Esophagus squamous epithelium (tissue), 4 donors: Measurements from ENCODE around the gene ARL4A.

ENCODE experiments used
- POLR2A ChIP-seq, 4 donors: fragments of 450-650 bp; IDR thresholded peaks; one replicate each; pipeline ENCODE4 v1.6.1; 2017; ENCODE audit warnings: antibody characterized with exemption in 4 of 4, mild to moderate bottlenecking in 4 of 4, moderate library complexity in 3 of 4
- TF ChIP-seq, protein P1 (sequence below), 6 experiments: fragments of 450-650 bp in 4 of 6; fragments of 200-600 bp in 2 of 6; sonication (generic) in 2 of 6; IDR thresholded peaks; one replicate each; pipeline ENCODE4 v1.5.1; 2016 to 2019; ENCODE audit warnings: antibody characterized with exemption in 6 of 6, mild to moderate bottlenecking in 4 of 6, moderate library complexity in 4 of 6

DNA sequence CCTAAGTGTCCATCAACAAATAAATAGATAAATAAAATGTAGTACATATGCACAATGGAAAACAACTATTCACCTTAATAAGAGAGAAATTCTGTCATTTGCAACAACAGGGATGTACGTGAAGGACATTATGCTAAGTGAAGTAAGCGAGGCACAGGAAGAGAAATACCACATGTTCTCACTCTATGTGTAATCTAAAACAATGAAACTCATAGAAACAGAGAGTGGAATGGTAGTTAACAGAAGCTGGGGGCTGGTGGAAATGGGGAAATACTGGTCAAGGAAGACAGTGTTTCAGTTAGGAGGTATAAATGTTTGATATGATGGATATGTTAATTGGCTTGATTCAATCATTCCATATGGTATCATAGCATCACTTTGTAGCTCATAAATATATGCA is 43.1 kb downstream of the ARL4A start:
- TF ChIP-seq, protein P1, sequence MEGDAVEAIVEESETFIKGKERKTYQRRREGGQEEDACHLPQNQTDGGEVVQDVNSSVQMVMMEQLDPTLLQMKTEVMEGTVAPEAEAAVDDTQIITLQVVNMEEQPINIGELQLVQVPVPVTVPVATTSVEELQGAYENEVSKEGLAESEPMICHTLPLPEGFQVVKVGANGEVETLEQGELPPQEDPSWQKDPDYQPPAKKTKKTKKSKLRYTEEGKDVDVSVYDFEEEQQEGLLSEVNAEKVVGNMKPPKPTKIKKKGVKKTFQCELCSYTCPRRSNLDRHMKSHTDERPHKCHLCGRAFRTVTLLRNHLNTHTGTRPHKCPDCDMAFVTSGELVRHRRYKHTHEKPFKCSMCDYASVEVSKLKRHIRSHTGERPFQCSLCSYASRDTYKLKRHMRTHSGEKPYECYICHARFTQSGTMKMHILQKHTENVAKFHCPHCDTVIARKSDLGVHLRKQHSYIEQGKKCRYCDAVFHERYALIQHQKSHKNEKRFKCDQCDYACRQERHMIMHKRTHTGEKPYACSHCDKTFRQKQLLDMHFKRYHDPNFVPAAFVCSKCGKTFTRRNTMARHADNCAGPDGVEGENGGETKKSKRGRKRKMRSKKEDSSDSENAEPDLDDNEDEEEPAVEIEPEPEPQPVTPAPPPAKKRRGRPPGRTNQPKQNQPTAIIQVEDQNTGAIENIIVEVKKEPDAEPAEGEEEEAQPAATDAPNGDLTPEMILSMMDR (IDR thresholded peaks at IDR 0.05), result no peak
- no peak for TF ChIP-seq POLR2A (IDR thresholded peaks at IDR 0.05)
